ENCODE data around the gene SH3BP5L.

SH3BP5L gene

GRCh38 chr1:248825136-248825535 is 579 bp downstream of the SH3BP5L start:
- DNase-seq = no peak

DNA sequence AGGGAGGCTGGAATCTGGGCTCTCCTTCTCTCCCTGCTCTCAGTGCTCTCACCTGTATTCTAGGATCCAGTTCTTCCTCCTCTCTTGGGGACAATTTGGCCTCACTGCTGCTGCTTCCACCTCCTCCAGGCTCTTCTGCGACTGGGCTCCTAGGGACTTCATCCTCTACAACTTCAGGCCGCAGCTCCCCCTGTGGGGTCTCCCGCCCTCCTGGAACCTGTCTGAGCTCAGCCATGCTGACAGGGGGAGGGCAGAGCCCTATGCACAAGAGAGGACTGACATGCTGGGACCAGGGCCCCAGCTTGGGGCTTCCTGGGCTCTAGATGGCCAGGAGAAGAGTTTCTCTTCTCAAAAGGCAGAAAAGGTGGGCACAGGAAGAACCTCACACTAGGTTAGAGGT is 1.0 kb downstream of the SH3BP5L start:
- DNase-seq = no peak

GRCh38 chr1:248824301-248824700 is 1.4 kb downstream of the SH3BP5L start:
- DNase-seq = no peak

DNA sequence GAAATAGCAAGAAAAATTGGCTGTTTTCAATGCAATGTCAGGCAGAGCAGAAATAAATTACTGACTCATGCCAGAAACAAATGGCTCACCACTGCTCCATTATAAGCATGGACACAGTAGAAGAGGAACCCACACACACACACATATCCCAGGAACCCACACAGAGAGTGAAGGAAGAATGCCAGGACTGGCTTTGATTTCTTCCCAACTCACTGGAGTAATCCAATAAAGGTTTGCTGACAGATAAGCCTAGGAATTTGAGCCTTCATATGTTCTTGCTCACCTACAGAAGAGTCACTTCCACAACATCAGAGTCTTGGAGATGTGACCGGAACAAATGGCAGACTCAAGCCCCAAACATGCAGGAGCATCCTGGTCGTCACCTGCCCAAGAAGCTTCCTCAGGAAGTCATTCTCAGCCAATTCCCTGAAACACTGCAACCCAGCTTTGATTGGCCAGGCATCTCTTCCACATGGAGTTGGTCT is 2.2 kb downstream of the SH3BP5L start:
- DNase-seq = no peak

DNA sequence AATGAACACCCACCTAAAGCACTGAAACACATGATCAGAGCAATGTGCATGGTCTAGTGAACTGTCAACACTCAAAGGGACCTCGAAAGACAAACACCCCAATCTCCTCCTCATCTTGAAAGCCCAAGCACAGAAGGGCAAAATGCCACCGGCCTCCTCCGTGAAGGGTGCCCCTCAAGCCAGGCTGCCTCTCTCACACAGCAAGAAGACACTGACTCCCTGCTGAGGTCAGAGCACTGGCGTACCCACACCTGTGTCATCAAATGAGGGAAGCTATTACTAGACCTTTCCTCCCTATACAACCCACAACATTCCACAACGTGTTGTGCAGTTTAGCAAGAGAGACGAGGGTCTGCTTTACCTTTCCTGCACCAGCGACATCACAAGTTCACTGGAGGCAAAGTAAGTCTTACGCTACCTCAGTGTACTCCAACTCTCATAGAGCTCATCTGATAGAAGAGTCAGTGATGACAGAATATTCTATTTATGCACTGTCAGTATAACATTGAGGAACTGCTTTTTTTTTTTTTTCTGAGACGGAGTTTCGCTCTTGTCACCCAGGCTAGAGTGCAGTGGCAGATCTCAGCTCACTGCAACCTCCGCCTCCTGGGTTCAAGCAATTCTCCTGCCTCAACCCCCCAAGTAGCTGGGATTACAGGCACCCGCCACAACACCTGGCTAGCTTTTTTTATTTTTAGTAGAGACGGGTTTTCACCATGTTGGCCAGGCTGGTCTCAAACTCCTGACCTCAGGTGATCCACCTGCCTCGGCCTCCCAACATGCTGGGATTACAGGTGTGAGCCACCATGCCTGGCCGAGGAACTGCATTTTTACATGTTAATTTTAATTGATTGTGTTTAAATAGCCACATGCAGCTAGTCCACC is 3.3 kb downstream of the SH3BP5L start:
- DNase-seq = no peak

DNA sequence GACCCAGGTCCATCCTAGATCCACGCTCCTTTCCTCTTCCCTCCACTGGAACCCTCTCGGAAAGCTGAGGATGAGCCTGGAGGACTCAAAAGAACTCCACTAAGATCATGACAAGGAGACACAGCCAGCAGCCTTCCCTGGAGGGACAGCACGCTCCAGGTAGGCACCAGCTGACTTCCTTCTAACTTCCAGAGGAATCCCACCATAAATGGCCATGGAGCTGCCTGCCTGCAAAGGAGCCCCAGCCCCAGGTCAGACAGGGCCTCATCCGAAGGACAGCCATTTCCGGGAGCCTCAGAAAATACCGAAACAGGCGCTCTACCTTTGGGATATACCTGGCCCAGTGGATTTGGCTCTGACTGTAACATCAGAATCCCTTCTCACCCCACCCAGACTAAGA is 4.1 kb downstream of the SH3BP5L start:
- no peak for DNase-seq

GRCh38 chr1:248821101-248821500 is 4.6 kb downstream of the SH3BP5L start:
- no peak for DNase-seq

- no peak for DNase-seq
Measured at GRCh38 chr1:248820041-248820585, 5.6 kb downstream of the SH3BP5L start.

- DNase-seq = no peak
Measured at GRCh38 chr1:248818505-248819374, 7.0 kb downstream of the SH3BP5L start.

GRCh38 chr1:248817065-248817464 is 8.7 kb downstream of the SH3BP5L start:
- DNase-seq = no peak

DNA sequence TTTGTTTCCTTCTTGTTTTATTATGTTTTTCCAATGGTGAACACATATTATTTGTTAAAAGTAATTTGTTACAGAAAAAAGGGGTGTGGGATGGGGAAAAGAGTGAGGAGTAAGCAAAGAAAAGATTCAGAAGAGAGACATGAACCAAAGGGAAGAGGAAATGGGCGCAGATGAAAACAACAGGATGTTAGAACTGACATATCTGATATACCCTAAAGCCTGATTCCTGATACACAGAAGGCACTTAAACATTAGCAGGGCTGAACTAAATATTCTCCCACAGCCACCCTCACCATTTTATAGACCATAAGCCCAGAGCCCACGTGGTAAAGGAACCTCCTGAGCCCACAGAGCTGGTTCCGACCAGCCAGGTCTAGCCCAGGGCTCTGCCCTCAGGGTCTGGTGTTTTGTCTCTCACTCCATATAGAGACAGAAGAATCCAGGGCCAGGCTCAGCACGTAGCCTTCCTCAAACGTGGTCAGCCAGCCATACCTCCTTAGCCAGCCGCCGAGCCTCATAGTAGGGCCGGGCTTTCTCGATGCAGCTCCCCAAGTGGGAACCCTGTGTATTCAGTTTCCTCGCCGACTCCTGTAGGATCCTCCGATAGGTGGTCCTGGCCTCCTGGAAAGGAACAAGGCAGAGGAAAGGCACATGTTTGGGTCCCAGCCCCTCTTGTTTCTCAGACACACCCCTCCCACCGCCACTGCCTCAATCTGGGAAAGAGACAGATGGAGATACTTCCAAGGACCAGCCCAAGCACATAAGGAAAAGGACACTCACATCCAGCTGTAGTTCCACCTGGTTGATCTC is 9.5 kb downstream of the SH3BP5L start:
- no peak for DNase-seq

GRCh38 chr1:248815407-248816034 is 10.2 kb downstream of the SH3BP5L start:
- no peak for DNase-seq

- DNase-seq = no peak
Measured at GRCh38 chr1:248814351-248814750, 11.4 kb downstream of the SH3BP5L start.

GRCh38 chr1:248813546-248813945 is 12.2 kb downstream of the SH3BP5L start:
- DNase-seq = no peak

DNA sequence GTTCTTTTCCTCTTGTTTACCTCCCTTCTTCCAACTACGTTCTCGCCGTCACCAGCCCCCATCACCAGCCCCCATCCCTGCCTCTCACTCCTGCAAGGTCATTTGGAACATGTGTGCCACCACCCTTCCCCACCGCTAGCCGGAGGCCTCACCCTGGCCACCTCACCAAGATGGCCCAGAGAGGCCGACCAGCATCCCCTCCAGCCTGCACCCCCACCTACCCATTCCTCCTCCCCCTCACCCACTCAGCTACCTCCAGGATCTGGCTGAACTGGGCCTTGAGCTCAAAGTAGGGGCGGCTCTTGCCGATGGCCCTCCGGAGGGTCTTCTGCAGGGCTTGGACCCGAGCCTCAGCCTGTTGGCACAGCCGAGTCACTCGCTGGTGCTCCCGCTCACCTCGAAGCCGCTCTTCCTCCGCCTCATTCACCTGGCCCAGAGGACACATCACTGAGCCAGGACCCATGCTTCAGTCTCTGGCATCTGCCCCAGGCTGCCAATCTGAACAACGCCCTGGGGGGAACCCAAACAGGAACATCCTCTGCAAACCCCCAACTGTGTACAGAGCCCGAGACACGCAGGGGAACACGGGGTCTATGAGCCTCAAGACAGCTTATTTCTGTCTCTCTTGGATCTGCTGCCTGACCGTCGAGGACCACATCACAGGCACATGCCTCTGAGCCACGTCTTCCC is 12.8 kb downstream of the SH3BP5L start:
- DNase-seq = no peak

DNA sequence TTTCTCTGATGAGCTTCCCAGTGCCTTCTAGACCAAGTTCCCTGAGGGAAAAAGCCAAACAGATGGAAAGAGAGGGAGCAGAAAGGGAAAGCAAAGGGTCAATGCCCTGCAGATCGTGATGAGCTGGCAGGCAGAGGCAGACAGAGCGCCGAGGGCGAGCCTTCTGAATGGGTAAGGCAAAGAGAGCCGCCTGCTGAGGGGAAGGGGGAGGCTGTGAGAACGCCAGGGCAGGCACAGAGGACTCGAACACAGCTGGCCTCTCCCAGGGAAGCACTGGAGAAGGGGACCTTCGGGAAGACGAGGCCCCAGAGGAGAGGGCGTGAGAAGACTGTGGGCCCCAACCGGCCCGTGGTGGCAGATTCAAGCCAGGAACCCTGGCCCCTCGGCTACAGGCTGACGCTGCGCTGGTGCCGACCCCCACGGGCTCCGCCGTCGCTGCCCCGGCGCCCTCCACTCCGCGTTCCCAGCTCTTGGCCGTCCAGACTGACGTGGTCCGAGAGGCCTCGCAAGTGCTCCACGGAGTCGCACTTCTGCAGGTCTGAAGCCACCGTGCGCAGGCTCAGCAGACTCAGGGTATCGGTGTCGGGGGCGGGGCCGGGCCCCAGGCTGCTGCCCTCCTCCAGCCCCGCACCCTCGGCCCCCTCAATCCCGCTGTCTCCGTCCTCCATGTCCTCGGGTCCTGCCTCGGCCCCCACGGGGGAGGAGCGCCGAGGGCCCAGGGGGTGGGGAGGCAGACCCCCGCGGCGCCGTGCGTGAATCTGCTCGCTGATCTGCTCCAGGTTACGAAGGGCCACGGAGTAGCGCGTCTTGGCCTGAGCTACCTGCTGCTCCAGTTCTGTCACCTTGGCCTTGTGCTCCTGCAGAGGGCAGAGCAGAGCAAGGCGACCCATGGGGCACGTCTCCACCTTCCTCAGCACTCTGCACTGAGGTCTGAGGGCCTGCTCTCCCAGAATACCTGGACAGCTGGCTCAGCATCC is 13.9 kb downstream of the SH3BP5L start:
- no peak for DNase-seq

DNA sequence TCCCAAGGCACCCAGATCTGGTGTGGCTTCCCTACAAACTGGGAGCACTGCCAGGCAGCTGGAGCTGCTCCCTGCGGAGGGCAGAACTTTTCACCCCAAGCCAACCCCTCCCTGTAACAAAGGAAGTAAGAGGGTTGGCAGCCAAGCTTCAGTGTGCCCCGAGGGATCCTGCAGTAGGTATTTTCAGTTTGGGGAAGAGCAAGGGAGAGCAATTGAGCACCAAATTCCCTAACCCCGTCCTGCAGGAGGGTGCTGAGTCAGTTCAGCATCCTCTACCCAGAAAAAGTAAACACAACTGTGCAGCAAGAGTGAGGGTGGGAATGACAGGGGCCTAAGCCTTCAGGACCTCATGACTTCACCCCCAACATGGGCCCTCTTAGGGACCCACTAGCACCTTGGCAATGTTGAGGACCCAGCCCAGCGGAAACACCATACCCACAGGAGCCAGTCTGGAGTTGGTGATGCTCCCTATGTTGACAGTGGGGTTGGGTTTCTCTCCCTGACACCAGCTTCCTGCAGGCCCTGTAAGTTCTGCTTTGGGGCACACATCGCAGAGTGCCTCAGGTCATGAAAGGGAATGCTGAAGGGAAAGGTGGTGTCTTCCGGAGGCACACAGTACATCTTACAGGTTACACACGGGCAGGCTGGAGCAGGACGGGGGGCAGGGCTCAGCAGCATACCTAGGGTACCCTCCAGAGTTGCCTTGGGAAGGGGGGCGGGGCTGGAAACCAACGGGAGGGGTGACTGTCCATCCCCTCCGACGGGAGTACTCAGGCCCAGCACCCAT is 14.8 kb downstream of the SH3BP5L start:
- DNase-seq = no peak

DNA sequence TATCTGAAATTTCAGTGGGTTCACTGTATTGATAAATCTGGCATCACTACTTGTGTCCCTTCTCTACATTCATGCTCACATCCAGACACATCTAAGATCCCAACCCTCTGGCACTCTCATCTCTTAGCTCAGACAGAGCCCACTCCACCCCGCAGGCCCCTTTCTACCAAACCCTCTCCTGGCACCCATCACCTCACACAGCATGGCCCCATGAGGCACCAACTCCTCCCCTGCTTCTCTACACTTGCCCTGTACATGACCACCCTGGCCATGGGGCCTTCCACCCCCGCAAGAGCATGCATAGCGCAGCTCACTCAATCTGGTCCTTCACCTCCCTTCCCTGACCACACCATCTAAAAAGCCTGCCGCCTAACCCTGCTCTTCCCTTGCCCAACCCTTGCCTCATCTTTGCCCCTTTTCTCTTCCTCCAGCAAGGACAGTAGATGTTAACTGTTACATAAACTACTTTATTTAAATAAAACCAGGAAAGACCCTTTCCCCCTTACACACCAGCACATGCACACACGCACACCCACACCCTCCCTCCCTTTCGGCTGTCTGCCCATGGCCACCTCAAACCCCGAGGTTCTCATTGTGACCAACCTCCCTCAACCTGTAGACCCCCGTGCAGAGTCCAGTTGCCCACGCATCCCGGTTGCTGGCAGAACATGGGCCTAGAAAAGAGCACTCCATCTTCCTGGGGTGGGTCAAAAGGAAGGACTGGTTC is 15.6 kb downstream of the SH3BP5L start:
- DNase-seq = no peak

DNA sequence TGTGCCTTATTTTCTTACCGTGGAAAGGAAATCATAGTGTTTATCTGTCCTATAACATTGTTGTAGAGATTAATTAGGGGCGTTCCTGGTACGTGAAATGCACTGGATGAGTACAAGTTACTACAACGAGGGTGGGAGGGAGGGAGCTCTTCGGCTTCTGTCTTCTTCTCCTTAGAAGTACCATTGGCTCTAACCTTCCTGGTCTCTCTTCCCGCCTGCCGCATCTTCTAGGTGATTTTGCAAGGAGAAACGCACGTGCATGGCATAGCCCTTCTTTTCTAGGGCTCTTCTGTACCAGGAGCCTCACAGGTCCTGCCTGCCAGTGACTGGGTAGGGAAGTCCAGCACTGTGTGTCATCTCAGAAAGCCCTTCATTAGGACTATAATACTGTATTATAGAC is 16.8 kb downstream of the SH3BP5L start:
- no peak for DNase-seq
